RWPE1 (cell line): ENCODE results near the gene SCAPER.
A peak's percentile ranks its signal among the peaks of the same experiment; 100 is the strongest.

Experiments used
- CTCF ChIA-PET: fragments of 350-600 bp; sonication (Branson Sonifier 250); formaldehyde crosslinking; extraction: SDS; loops from one replicate; lab custom pipeline; 2021; lab: Yijun Ruan, JAX
- POLR2A ChIA-PET: fragments of 400-600 bp; formaldehyde crosslinking; extraction: SDS; loops from one replicate; lab custom pipeline; 2020; ENCODE audit warnings: antibody characterized with exemption; ENCODE audit not compliant: low non-redundant PET; lab: Yijun Ruan, JAX
- DNase-seq: peaks from one replicate; pipeline ENCODE4 v3.0.0; 2012; ENCODE audit warnings: low spot score
- H3K27ac ChIP-seq: fragments of 450-650 bp; 2 replicates; pipeline ENCODE4 v1.5.1; 2017
- CTCF ChIP-seq: fragments of 450-650 bp; conservative IDR thresholded peaks from 2 replicates; pipeline ENCODE4 v1.5.1; 2017; ENCODE audit warnings: low read depth, mild to moderate bottlenecking

The SCAPER gene

GRCh38 chr15:76576523-76577279, 328.4 kb downstream of the SCAPER start:
- no peak for TF ChIP-seq CTCF
- H3K27ac ChIP-seq, result peak overlapping the region; percentile 61
- CTCF ChIA-PET, result interaction anchor here (0.8 kb wide), 1 partner anchor 9 kb away, joined by 3 read pairs; no protein-coding TSS in a partner anchor
- DNase-seq, result no peak
- POLR2A ChIA-PET, result no interaction called here

GRCh38 chr15:76575679-76576078, 329.5 kb downstream of the SCAPER start:
- CTCF ChIA-PET, result interaction anchor here (0.6 kb wide), 1 partner anchor 67 kb away, joined by 4 read pairs; no protein-coding TSS in a partner anchor
- DNase-seq, result no peak
- POLR2A ChIA-PET, result no interaction called here
- no peak overlapping the region for H3K27ac ChIP-seq
- no peak for TF ChIP-seq CTCF

GRCh38 chr15:76575274-76575673, 329.9 kb downstream of the SCAPER start:
- H3K27ac ChIP-seq, result no peak overlapping the region
- no peak for TF ChIP-seq CTCF
- no peak for DNase-seq
- ChIA-PET CTCF (no interaction called here), POLR2A (no interaction called here)

- ChIA-PET CTCF (interaction anchor here (0.6 kb wide), 1 partner anchor 260 kb away, joined by 4 read pairs; no protein-coding TSS in a partner anchor), POLR2A (interaction anchor here (0.5 kb wide), 1 partner anchor 382 kb away, joined by 3 read pairs; no protein-coding TSS in a partner anchor)
- H3K27ac ChIP-seq, result no peak overlapping the region
- TF ChIP-seq CTCF, result no peak
- DNase-seq, result no peak
These were observed 332.2 kb downstream of the SCAPER start for GRCh38 chr15:76572983-76573314.

GRCh38 chr15:76566276-76566675, 338.9 kb downstream of the SCAPER start:
- CTCF ChIA-PET, result interaction anchor here (0.6 kb wide), 1 partner anchor 163 kb away, joined by 3 read pairs; no protein-coding TSS in a partner anchor
- no peak for DNase-seq
- no peak overlapping the region for H3K27ac ChIP-seq
- no peak for TF ChIP-seq CTCF
- POLR2A ChIA-PET, result no interaction called here

GRCh38 chr15:76565366-76565765, 339.8 kb downstream of the SCAPER start:
- POLR2A ChIA-PET, result no interaction called here
- no peak overlapping the region for H3K27ac ChIP-seq
- no peak for DNase-seq
- no peak for TF ChIP-seq CTCF
- CTCF ChIA-PET, result interaction anchor here (0.6 kb wide), 1 partner anchor 164 kb away, joined by 3 read pairs; no protein-coding TSS in a partner anchor
